GM12878 (cell line): Measurements from ENCODE around the gene CLSTN2. TPM values are rescaled to one million over a fixed set of nuclear protein-coding genes. Genes with fewer than 3 reads are reported as not detected.

Source experiments
- ATAC-seq: fragments of 200-7000 bp; cut with Tn5 transposase; 3 replicates; pipeline ENCODE4 v1.9.1; 2020; ENCODE audit warnings: mild to moderate bottlenecking, moderate library complexity
- BruUV-seq: library from RNA; stranded (reverse); fragments of 400-500 nt; replicated peaks from 2 replicates; lab custom pipeline; 2021; lab: Mats Ljungman, UMichigan
- CTCF ChIA-PET: fragments of 300-600 bp; sonication (Branson Sonifier 250); formaldehyde crosslinking; extraction: SDS; loops from one replicate; lab custom pipeline; 2021; ENCODE audit warnings: inconsistent platforms; lab: Yijun Ruan, JAX
- POLR2A ChIA-PET: fragments of 350-600 bp; formaldehyde crosslinking; extraction: SDS; loops from one replicate; lab custom pipeline; 2021; ENCODE audit warnings: inconsistent platforms; lab: Charles Lee
- RAD21 ChIA-PET: fragments of 300-600 bp; sonication (Branson Sonifier 250); formaldehyde crosslinking; loops from one replicate; lab custom pipeline; 2023; ENCODE audit warnings: antibody characterized with exemption; ENCODE audit not compliant: unreplicated experiment; lab: Charles Lee
- SMC1A ChIA-PET: fragments of 300-600 bp; sonication (Branson Sonifier 250); formaldehyde crosslinking; loops from one replicate; lab custom pipeline; 2023; ENCODE audit not compliant: unreplicated experiment, uncharacterized antibody; lab: Charles Lee
- DNase-seq: peaks from one replicate; pipeline ENCODE4 v3.0.0-alpha.2; 2011; ENCODE audit warnings: low read depth, low spot score
- FAIRE-seq: peaks from 3 replicates; lab custom pipeline; 2011; peaks lifted over from hg19 to GRCh38; lab: Jason Lieb, UNC
- H2AFZ ChIP-seq: 2 replicates; pipeline ENCODE4 v1.6.0; 2011; ENCODE audit warnings: low read depth, low read length, control low read depth; ENCODE audit not compliant: control insufficient read depth
- H3K27ac ChIP-seq: 2 replicates; pipeline ENCODE4 v1.5.1; 2011; ENCODE audit warnings: control low read depth; ENCODE audit not compliant: control insufficient read depth, insufficient read depth
- H3K27me3 ChIP-seq, 2 experiments: replicated peaks in 1 of 2; 2 replicates each; pipeline versions ENCODE4 v1.6.0 to v1.6.1; 2011; ENCODE audit warnings: low read length in 1 of 2; ENCODE audit not compliant: control insufficient read depth in 2 of 2, insufficient read depth in 2 of 2
- H3K36me3 ChIP-seq, 2 experiments: 2 replicates each; pipeline ENCODE4 v1.5.1; 2011; ENCODE audit warnings: low read length in 1 of 2; ENCODE audit not compliant: control insufficient read depth in 2 of 2, insufficient read depth in 2 of 2
- H3K4me1 ChIP-seq: 2 replicates; pipeline ENCODE4 v1.6.1; 2011; ENCODE audit warnings: mild to moderate bottlenecking, low read length, moderate library complexity, mixed read lengths; ENCODE audit not compliant: control insufficient read depth, insufficient read depth
- H3K4me2 ChIP-seq: 2 replicates; pipeline ENCODE4 v1.6.0; 2011; ENCODE audit warnings: control low read depth; ENCODE audit not compliant: control insufficient read depth, insufficient read depth
- H3K4me3 ChIP-seq: fragments of 200-600 bp; sonication (generic); 2 replicates; pipeline ENCODE4 v1.5.1; 2016
- H3K79me2 ChIP-seq: 2 replicates; pipeline ENCODE4 v1.6.0; 2011; ENCODE audit warnings: low read length; ENCODE audit not compliant: control insufficient read depth, insufficient read depth
- H3K9ac ChIP-seq: 2 replicates; pipeline ENCODE4 v1.8.0; 2011; ENCODE audit warnings: low read length, control low read depth, mixed read lengths; ENCODE audit not compliant: control insufficient read depth, insufficient read depth
- H3K9me3 ChIP-seq: replicated peaks from 3 replicates; pipeline ENCODE4 v1.5.1; 2011; ENCODE audit warnings: mild to moderate bottlenecking, low read length; ENCODE audit not compliant: control insufficient read depth, insufficient read depth
- H4K20me1 ChIP-seq: 2 replicates; pipeline ENCODE4 v1.6.0; 2011; ENCODE audit not compliant: control insufficient read depth, insufficient read depth
- ATF7 ChIP-seq: fragments of 450-650 bp; IDR thresholded peaks from 2 replicates; pipeline ENCODE4 v1.6.1; 2016; ENCODE audit warnings: low read depth, mild to moderate bottlenecking
- BHLHE40 ChIP-seq, 2 experiments: fragments of 450-650 bp in 1 of 2; IDR thresholded peaks; 2 replicates each; pipeline ENCODE4 v1.6.1; 2011 to 2017; ENCODE audit warnings: low read depth in 2 of 2, borderline replicate concordance in 1 of 2, improper control_type of control experiment in 1 of 2, low read length in 1 of 2, mild to moderate bottlenecking in 1 of 2
- CBFB ChIP-seq: IDR thresholded peaks from 2 replicates; pipeline ENCODE4 v1.6.1; 2016; ENCODE audit warnings: antibody characterized with exemption, low read depth
- IRF5 ChIP-seq: fragments of 450-650 bp; IDR thresholded peaks from 2 replicates; pipeline ENCODE4 v1.6.1; 2017; ENCODE audit warnings: borderline replicate concordance
- USF1 ChIP-seq: IDR thresholded peaks from 2 replicates; pipeline ENCODE4 v1.6.1; 2011; ENCODE audit warnings: borderline replicate concordance, low read depth, mild to moderate bottlenecking, moderate library complexity, mixed read lengths, low read length; ENCODE audit not compliant: insufficient read depth; ENCODE audit errors: extremely low read length
- WGBS: methylation state at CpG from one replicate; pipeline ENCODE4 v1.1.6; 2016; ENCODE audit warnings: low lambda C conversion rate; ENCODE audit not compliant: insufficient replicate concordance, insufficient coverage; ENCODE audit errors: missing lambda C conversion rate; 5-methylcytosine and 5-hydroxymethylcytosine counted together
- in situ Hi-C: fragments of 300-500 bp; cut with MboI; formaldehyde crosslinking; loops from 9 replicates; pipeline ENCODE4 v1.14.3; 2018; ENCODE audit warnings: mixed read lengths
- intact Hi-C: fragments of 100-400 bp; cut with micrococcal nuclease; formaldehyde crosslinking; loops from one replicate; pipeline ENCODE4 v1.14.2; 2022; ENCODE audit not compliant: unreplicated experiment
- polyA plus RNA-seq, 11 experiments: library from polyadenylated mRNA; depleted of rRNA in 4 of 11; unstranded in 6 of 11; stranded (reverse) in 5 of 11; fragments of >200 nt; fragmentation: Nextera tagmentation in 4 of 11; fragmentation: Illumina TruSeq in 1 of 11; extraction: Ambion mirVana in 4 of 11; extraction: Trizol in 1 of 11; gene quantifications; 1 replicate in 1 of 11; 2 replicates in 10 of 11; pipeline versions ENCODE4 v1.2.1 to v1.2.3, GENCODE V29; 2011 to 2016; ENCODE audit warnings: inconsistent platforms in 2 of 11, missing spikeins in 2 of 11, low read depth in 1 of 11
- total RNA-seq, 4 experiments: library from RNA; depleted of rRNA in 3 of 4; stranded (reverse); fragments of >200 nt in 3 of 4; fragmentation: Illumina TruSeq in 1 of 4; extraction: Trizol in 1 of 4; gene quantifications; 2 replicates each; pipeline versions ENCODE4 v1.2.1 to v1.2.3, GENCODE V29; 2013 to 2021

CLSTN2 gene
- total and polyA plus RNA-seq, 10 of the 15 experiments (the other 5 are each of a cell fraction or from before 2014, with no cell fraction given): under 0.01 to 0.10 (median under 0.01) TPM; not detected in 5

GRCh38 chr3:140298043-140298442 lies 363.1 kb downstream of the CLSTN2 start:
- Histone ChIP-seq H3K4me2 (no peak overlapping the region), H3K36me3 (no peaks in the 10 kb centered on the region), H3K9me3 (no peaks in the 10 kb centered on the region), H3K4me1 (no peaks in the 10 kb centered on the region), H3K79me2 (no peaks in the 10 kb centered on the region), H3K9ac (no peak overlapping the region), H3K27ac (no peak overlapping the region), H3K4me3 (no peak overlapping the region), H3K27me3 (peaks cover 0 to 1% of the 10 kb centered on the region in 2 experiments; a peak in 1 of 4 replicates), H2AFZ (no peak overlapping the region), H4K20me1 (no peaks in the 10 kb centered on the region)
- WGBS: 95% methylated on average over 1 of the region's 1 CpG
- ChIA-PET RAD21 (no interaction called here), CTCF (no interaction called here), POLR2A (no interaction called here), SMC1A (interaction anchor here (0.9 kb wide), 1 partner anchor 435 kb away, joined by 3 read pairs; no protein-coding TSS in a partner anchor)
- no peak for FAIRE-seq
- in situ Hi-C loops (no loop called here), intact Hi-C loops (no loop called here)
- TF ChIP-seq USF1: no peak
- no peak for TF ChIP-seq BHLHE40 (IDR thresholded peaks at IDR 0.05; ENCODE audit: borderline replicate concordance in 1 of 2, low read depth in 2 of 2, low read length in 1 of 2)
- TF ChIP-seq IRF5: no peak
- TF ChIP-seq CBFB: no peak
- no peak for TF ChIP-seq ATF7
- DNase-seq: no peak
- no peak for ATAC-seq
- BruUV-seq: no TSS peak
